SK-MEL-5 (cell line): ENCODE data around the gene GSG1L. TPM values are rescaled to one million over a fixed set of nuclear protein-coding genes. Genes with fewer than 3 reads are reported as not detected.

Source experiments
- DNase-seq: peaks from one replicate; pipeline ENCODE4 v3.0.0-alpha.2; 2016; ENCODE audit warnings: low read depth, low spot score
- in situ Hi-C: cut with HindIII; loops from 2 replicates; pipeline ENCODE4 v1.10.0; 2016; ENCODE audit warnings: low sequenced_read_pairs, high pct_unique_total_duplicates, low pct_unique_long_range_greater_than_20kb
- total RNA-seq: library from RNA; depleted of rRNA; stranded (reverse); fragments of >200 nt; shearing (Covaris generic); gene quantifications from 2 replicates; pipeline ENCODE4 v1.2.3, GENCODE V29; 2014

GSG1L gene
- total RNA-seq, 1 experiment from 2014 or later, result not detected

- DNase-seq, result no peak
- in situ Hi-C loops, result no loop called here
These were observed 84.6 kb downstream of the GSG1L start for GRCh38 chr16:27978876-27979275.

DNA sequence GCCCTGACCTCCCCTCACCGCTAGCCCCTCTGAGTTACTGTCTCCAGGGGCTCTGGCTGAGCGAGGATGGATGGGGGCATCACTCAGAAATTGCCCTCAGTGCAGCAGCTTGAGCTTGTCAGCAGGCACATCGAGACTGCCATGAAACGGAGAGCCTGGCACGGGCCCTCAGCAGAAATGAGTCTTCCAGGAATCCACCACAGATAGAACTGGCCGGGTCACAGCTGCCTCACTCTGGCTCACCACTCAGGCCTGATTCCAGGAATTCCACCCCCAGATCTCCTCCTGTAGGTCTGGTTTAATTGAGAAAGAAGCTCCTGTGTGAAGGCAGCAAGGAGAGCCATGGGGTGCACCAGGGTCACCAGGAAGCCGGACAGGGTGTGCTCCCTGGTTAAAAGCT is 85.5 kb downstream of the GSG1L start:
- in situ Hi-C loops, result no loop called here
- no peak for DNase-seq

- in situ Hi-C loops, result no loop called here
- no peak for DNase-seq
These were observed 86.5 kb downstream of the GSG1L start for GRCh38 chr16:27976990-27977389.

DNA sequence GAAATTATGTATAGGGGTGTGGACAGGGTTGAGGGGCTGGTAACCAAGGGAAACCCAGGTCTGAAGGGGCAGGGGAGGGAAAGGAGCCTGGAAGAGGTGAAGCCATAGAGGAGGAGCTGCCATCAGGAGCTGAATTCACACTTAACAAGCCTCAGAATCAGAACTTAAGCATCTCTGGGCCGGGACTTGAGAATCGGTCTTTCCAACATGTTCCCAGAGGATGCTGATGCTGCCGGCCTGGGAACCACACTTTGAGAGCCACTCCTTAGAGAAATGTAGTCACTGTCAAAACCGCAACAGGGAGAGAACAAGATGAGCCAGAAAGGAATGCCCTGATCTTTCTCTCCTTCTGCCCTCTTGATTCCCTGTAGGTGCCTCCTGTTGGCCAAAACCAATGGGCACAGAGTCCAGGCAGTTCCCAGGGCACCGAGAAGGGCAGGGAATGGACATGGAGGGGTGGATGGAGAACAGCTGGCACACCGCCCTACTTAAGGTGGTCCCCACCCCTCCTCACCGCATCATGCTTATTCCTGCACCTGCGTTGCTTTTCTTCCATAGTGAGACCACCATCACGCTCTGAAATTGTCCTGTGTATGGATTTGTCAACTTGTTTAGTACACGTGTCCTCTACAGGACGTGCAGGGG is 88.5 kb downstream of the GSG1L start:
- DNase-seq, result no peak
- in situ Hi-C loops, result no loop called here

DNA sequence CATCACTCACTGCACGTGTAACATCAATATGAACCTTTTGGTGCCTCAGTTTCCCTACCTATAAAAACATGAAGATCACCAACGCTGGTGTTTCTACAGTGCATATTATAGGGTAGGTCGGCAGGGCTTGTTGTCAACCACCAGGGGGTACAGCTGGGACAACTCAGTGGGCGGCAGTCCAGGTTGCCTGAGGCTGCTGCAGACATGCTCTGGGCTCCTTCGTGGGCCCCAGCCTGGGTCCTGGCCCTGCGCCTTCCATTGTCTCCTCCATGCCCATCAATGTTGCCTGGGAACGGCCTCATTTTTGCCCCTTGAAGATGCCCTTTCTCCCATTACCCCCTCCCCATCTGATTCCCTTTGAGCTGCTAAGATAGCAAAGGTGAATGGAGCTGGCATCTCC is 89.8 kb downstream of the GSG1L start:
- in situ Hi-C loops, result no loop called here
- DNase-seq, result no peak

DNA sequence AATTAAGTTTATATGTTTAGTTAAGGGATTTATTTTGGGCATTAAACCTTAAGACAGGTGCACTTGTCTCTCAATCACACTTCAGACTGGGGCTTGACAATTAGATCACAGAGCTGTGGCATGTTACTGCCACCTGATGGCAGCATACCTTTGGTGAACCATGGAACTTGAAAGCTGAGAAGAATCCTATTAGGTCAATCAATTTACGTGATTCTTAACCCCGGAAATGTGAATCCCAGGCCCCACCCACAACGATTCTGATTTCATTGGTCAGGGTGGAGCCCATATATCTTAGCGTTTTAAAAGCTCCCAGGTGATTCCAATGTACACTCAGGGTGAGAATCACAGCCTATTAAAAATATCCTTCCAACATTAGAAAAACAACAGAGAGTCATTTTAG is 91.0 kb downstream of the GSG1L start:
- in situ Hi-C loops, result no loop called here
- peak; percentile 71 for DNase-seq

DNA sequence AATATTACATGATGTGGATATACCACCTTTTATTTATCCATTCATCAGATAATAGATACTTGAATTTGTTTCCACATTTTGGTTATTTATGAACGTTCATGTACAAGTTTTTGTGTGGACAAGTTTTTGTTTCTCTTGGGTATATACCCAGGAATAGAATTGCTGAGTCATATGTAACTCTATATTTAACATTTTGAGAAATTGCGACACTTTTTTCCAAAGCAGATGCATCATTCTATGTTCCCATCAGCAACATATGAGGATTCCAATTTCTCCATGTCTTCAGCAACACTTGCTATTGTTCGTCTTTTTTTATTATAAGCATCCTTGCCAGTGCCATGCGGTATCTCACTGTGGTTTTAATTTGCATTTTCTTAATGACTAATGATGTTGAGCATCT is 93.9 kb downstream of the GSG1L start:
- in situ Hi-C loops, result no loop called here
- no peak for DNase-seq

- no peak for DNase-seq
- in situ Hi-C loops, result no loop called here
These were observed 96.3 kb downstream of the GSG1L start for GRCh38 chr16:27967169-27967568.

DNA sequence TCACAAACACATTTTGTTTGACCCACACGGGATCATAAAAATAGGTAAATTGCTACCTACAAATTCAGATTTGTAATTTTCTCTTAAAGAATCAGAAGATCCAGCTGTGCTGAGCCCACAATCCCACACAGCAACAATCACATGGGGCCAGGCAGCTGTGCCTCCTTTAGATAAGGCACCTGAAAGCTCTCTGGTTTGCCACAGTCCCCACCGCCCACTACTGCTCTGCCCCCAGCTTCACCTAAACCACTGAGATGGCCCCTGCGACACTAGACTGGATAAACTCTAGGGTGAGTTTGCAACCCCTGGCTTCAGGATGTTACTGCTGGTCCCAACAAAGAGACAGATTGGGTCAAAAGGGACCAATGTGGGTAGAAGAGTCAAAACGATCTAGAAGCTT is 96.8 kb downstream of the GSG1L start:
- DNase-seq, result no peak
- in situ Hi-C loops, result no loop called here

- DNase-seq, result no peak
- in situ Hi-C loops, result no loop called here
These were observed 97.7 kb downstream of the GSG1L start for GRCh38 chr16:27965801-27966200.

DNA sequence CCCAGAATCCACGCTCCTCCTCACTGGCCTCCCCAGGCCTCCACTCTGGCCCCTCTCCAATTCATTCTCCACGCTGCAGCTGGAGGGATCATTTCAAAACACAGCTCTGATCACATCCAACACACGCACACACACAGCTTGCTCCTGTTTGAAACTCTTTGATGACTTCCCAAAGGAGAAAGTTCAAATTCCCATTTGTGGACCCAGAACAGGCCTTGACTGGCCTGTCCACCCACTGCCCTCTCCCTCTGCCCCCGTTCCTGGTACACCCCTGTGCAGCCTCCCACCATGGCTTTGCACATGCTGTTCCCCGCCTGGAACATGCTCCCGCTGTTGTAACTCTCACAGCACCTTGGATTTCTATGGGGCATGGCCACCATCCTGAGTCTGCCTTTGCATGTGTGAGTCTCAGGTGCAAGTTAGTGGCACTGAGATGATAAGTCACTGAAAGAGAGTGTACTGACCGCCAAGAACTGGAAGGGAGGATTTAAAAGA is 100.0 kb downstream of the GSG1L start:
- in situ Hi-C loops, result no loop called here
- no peak for DNase-seq

- no peak for DNase-seq
- in situ Hi-C loops, result no loop called here
These were observed 101.3 kb downstream of the GSG1L start for GRCh38 chr16:27962197-27962596.

GRCh38 chr16:27961296-27961620 is 102.3 kb downstream of the GSG1L start:
- in situ Hi-C loops, result no loop called here
- DNase-seq, result no peak

GRCh38 chr16:27960619-27961295 is 102.8 kb downstream of the GSG1L start:
- DNase-seq, result no peak
- in situ Hi-C loops, result no loop called here

DNA sequence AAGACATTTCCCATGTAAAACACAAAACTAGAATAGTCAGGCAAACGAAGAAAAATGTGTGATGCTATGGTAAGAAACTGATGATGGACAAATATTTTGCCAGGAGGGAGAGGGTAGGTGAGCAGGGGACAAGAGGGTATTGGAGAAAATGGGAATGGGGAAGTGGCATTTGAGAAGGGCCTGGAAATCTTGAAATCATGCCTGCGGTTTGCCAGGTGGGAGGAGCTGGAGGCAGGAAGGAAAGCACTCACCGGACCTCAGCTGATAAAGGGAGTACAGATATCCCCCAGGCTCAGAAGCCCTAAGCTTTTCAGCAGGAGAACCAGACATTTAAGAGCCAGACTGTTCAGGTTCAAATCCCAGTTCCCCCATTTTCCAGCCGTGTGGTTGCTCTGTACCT is 103.6 kb downstream of the GSG1L start:
- no peak for DNase-seq
- in situ Hi-C loops, result no loop called here

- in situ Hi-C loops, result no loop called here
These were observed 109.3 kb downstream of the GSG1L start for GRCh38 chr16:27954191-27954590.

GRCh38 chr16:27952811-27953210 is 110.7 kb downstream of the GSG1L start:
- DNase-seq, result no peak
- in situ Hi-C loops, result no loop called here

More at GRCh38 chr16:27954191-27954590, 109.3 kb downstream of the GSG1L start:
- no peak for DNase-seq

GRCh38 chr16:27951489-27952120 is 111.9 kb downstream of the GSG1L start:
- in situ Hi-C loops, result no loop called here
- DNase-seq, result no peak
